ENCODE results near the gene SLC38A11.
A peak's percentile ranks its signal among the peaks of the same experiment; 100 is the strongest.
"Not testable (repeated sequence)": the region's sequence is repeated elsewhere in the genome, so short reads cannot be mapped to it uniquely, and the experiment has no call there.

The SLC38A11 gene

GRCh38 chr2:164877927-164878326 lies 77.4 kb downstream of the SLC38A11 start:
- DNase-seq (ENCODE audit: low read depth) = no peak

GRCh38 chr2:164877169-164877568 lies 78.2 kb downstream of the SLC38A11 start:
- DNase-seq (ENCODE audit: low read depth) = no peak

GRCh38 chr2:164875334-164876205 lies 79.8 kb downstream of the SLC38A11 start:
- no peak for DNase-seq (ENCODE audit: low read depth)

GRCh38 chr2:164873210-164873908 lies 82.0 kb downstream of the SLC38A11 start:
- DNase-seq (ENCODE audit: low read depth) = no peak

- no peak for DNase-seq (ENCODE audit: low read depth)
Measured at GRCh38 chr2:164871404-164871803, 83.9 kb downstream of the SLC38A11 start.

GRCh38 chr2:164869420-164869772 lies 85.9 kb downstream of the SLC38A11 start:
- no peak for DNase-seq (ENCODE audit: low read depth)

- peak; percentile 44 for DNase-seq (ENCODE audit: low read depth)
Measured at GRCh38 chr2:164868563-164869419, 86.5 kb downstream of the SLC38A11 start.

GRCh38 chr2:164867779-164868397 lies 87.4 kb downstream of the SLC38A11 start:
- DNase-seq (ENCODE audit: low read depth) = no peak

- DNase-seq (ENCODE audit: low read depth) = not testable (repeated sequence)
Measured at GRCh38 chr2:164866381-164866780, 88.9 kb downstream of the SLC38A11 start.

- DNase-seq (ENCODE audit: low read depth) = no peak
Measured at GRCh38 chr2:164860694-164861042, 94.7 kb downstream of the SLC38A11 start.

GRCh38 chr2:164859906-164860693 lies 95.2 kb downstream of the SLC38A11 start:
- not testable (repeated sequence) for DNase-seq (ENCODE audit: low read depth)

- DNase-seq (ENCODE audit: low read depth) = no peak
Measured at GRCh38 chr2:164859251-164859818, 96.0 kb downstream of the SLC38A11 start.

- DNase-seq (ENCODE audit: low read depth) = no peak
Measured at GRCh38 chr2:164852086-164852485, 103.2 kb downstream of the SLC38A11 start.

- DNase-seq (ENCODE audit: low read depth) = peak; percentile 40
Measured at GRCh38 chr2:164850235-164850634, 105.1 kb downstream of the SLC38A11 start.

GRCh38 chr2:164849506-164849905 lies 105.8 kb downstream of the SLC38A11 start:
- no peak for DNase-seq (ENCODE audit: low read depth)

- DNase-seq (ENCODE audit: low read depth) = no peak
Measured at GRCh38 chr2:164847981-164848741, 107.2 kb downstream of the SLC38A11 start.

- no peak for DNase-seq (ENCODE audit: low read depth)
Measured at GRCh38 chr2:164847291-164847690, 108.0 kb downstream of the SLC38A11 start.

- DNase-seq (ENCODE audit: low read depth) = no peak
Measured at GRCh38 chr2:164846276-164846675, 109.0 kb downstream of the SLC38A11 start.

Measured in iris pigment epithelial cell (primary cell).